Kidney epithelial cell (primary cell): ENCODE measurements around the gene HDHD2. TPM values are rescaled to one million over a fixed set of nuclear protein-coding genes. Genes with fewer than 3 reads are reported as not detected.

Experiments used
- DNase-seq: peaks from one replicate; pipeline ENCODE4 v3.0.0-alpha.2; 2010; ENCODE audit warnings: low read depth
- H3K27me3 ChIP-seq: 2 replicates; pipeline ENCODE4 v1.6.0; 2011; ENCODE audit warnings: low read length; ENCODE audit not compliant: control insufficient read depth, insufficient read depth
- H3K36me3 ChIP-seq: 2 replicates; pipeline ENCODE4 v1.5.1; 2011; ENCODE audit warnings: low read length; ENCODE audit not compliant: control insufficient read depth, insufficient read depth
- H3K4me3 ChIP-seq: 2 replicates; pipeline ENCODE4 v1.5.1; 2011; ENCODE audit warnings: low read depth, mild to moderate bottlenecking, control low read depth, low read length
- CTCF ChIP-seq: IDR thresholded peaks from 2 replicates; pipeline ENCODE4 v1.5.1; 2011; ENCODE audit warnings: mild to moderate bottlenecking, moderate library complexity, low read length, control low read depth, inconsistent platforms; ENCODE audit not compliant: insufficient read depth, poor library complexity, severe bottlenecking
- total RNA-seq: library from RNA; depleted of rRNA; stranded (reverse); fragments of >200 nt; gene quantifications from 2 replicates; pipeline ENCODE4 v1.2.3, GENCODE V29; 2015

The HDHD2 gene
- total RNA-seq, 1 donor from 2014 or later, result 21.4 TPM

GRCh38 chr18:47075098-47075883, 75.0 kb downstream of the HDHD2 start:
- H3K36me3 ChIP-seq, result no peaks in the 10 kb centered on the region
- DNase-seq, result no peak
- no peak for TF ChIP-seq CTCF
- no peak overlapping the region for H3K4me3 ChIP-seq
- no peaks in the 10 kb centered on the region for H3K27me3 ChIP-seq

- Histone ChIP-seq H3K36me3 (no peaks in the 10 kb centered on the region), H3K4me3 (no peak overlapping the region), H3K27me3 (no peaks in the 10 kb centered on the region)
- no peak for TF ChIP-seq CTCF
- no peak for DNase-seq
These were observed 82.7 kb downstream of the HDHD2 start for GRCh38 chr18:47067648-47068047.

GRCh38 chr18:47063096-47063495, 87.2 kb downstream of the HDHD2 start:
- H3K4me3 ChIP-seq, result no peak overlapping the region
- H3K27me3 ChIP-seq, result no peaks in the 10 kb centered on the region
- no peak for DNase-seq

GRCh38 chr18:47062471-47062870, 87.8 kb downstream of the HDHD2 start:
- Histone ChIP-seq H3K36me3 (no peaks in the 10 kb centered on the region), H3K4me3 (no peak overlapping the region), H3K27me3 (no peaks in the 10 kb centered on the region)
- no peak for DNase-seq
- no peak for TF ChIP-seq CTCF

More at GRCh38 chr18:47063096-47063495, 87.2 kb downstream of the HDHD2 start:
- TF ChIP-seq CTCF, result no peak
- H3K36me3 ChIP-seq, result no peaks in the 10 kb centered on the region

Other genes with a start within 250 kb of the HDHD2 start
- 8.7 and 10.9 TPM in 2 replicates for gene PIAS2, start 233.0 kb downstream of the HDHD2 start, total RNA-seq
- gene KATNAL2, start 232.9 kb downstream of the HDHD2 start, total RNA-seq, result 0.88 and 1.4 TPM in 2 replicates
- not detected in 2 replicates for gene ELOA2, start 114.9 kb downstream of the HDHD2 start, total RNA-seq
- gene IER3IP1, start 25.9 kb upstream of the HDHD2 start, total RNA-seq, result 13.6 and 16.2 TPM in 2 replicates
- not detected in 2 replicates for gene SKOR2, start 101.2 kb upstream of the HDHD2 start, total RNA-seq